Esophagus squamous epithelium (tissue), 4 donors: ENCODE data around the gene NCOA5.

ENCODE experiments used
- POLR2A ChIP-seq, 4 donors: fragments of 450-650 bp; IDR thresholded peaks; one replicate each; pipeline ENCODE4 v1.6.1; 2017; ENCODE audit warnings: antibody characterized with exemption in 4 of 4, mild to moderate bottlenecking in 4 of 4, moderate library complexity in 3 of 4
- TF ChIP-seq, protein P1 (sequence below), 6 experiments: fragments of 450-650 bp in 4 of 6; fragments of 200-600 bp in 2 of 6; sonication (generic) in 2 of 6; IDR thresholded peaks; one replicate each; pipeline ENCODE4 v1.5.1; 2016 to 2019; ENCODE audit warnings: antibody characterized with exemption in 6 of 6, mild to moderate bottlenecking in 4 of 6, moderate library complexity in 4 of 6

GRCh38 chr20:46050444-46050843, 39.3 kb downstream of the NCOA5 start:
- TF ChIP-seq, protein P1, sequence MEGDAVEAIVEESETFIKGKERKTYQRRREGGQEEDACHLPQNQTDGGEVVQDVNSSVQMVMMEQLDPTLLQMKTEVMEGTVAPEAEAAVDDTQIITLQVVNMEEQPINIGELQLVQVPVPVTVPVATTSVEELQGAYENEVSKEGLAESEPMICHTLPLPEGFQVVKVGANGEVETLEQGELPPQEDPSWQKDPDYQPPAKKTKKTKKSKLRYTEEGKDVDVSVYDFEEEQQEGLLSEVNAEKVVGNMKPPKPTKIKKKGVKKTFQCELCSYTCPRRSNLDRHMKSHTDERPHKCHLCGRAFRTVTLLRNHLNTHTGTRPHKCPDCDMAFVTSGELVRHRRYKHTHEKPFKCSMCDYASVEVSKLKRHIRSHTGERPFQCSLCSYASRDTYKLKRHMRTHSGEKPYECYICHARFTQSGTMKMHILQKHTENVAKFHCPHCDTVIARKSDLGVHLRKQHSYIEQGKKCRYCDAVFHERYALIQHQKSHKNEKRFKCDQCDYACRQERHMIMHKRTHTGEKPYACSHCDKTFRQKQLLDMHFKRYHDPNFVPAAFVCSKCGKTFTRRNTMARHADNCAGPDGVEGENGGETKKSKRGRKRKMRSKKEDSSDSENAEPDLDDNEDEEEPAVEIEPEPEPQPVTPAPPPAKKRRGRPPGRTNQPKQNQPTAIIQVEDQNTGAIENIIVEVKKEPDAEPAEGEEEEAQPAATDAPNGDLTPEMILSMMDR (IDR thresholded peaks at IDR 0.05), result no peak
- no peak for TF ChIP-seq POLR2A (IDR thresholded peaks at IDR 0.05)
